Measurements from ENCODE around the gene TBX18. TPM values are rescaled to one million over a fixed set of nuclear protein-coding genes. Genes with fewer than 3 reads are reported as not detected.

The TBX18 gene
- total RNA-seq, 1 donor from 2014 or later: not detected

DNA sequence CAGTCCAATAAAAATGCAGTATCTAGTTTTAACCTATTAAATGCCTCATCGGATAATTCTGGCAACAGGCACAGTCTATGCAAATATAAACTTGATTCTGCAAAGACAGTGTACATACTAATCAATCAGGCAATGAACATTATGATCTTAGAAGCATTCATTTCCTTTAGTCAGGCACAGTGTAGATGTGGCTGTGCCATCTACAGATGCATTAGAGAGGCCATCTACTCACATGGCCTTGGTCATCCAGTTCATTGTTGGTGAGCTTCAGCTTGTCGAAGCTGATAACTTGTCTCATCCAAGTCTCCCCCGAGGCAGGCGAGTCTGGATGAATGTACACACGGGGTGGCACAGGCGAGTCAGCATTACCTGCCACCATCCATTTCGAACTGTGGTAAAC is 7.9 kb downstream of the TBX18 start:
- intact Hi-C loops (cut with micrococcal nuclease): no loop called here
- Mint-ChIP-seq H3K36me3 (ENCODE audit: low read depth) (no peaks in the 10 kb centered on the region), H3K4me3 (no peak overlapping the region), H3K9me3 (no peaks in the 10 kb centered on the region), H3K27me3 (ENCODE audit: insufficient read depth) (peaks cover 10% of the 10 kb centered on the region), H3K4me1 (ENCODE audit: low read depth) (no peaks in the 10 kb centered on the region), H3K27ac (no peak overlapping the region)
- DNase-seq (ENCODE audit: low spot score): no peak

DNA sequence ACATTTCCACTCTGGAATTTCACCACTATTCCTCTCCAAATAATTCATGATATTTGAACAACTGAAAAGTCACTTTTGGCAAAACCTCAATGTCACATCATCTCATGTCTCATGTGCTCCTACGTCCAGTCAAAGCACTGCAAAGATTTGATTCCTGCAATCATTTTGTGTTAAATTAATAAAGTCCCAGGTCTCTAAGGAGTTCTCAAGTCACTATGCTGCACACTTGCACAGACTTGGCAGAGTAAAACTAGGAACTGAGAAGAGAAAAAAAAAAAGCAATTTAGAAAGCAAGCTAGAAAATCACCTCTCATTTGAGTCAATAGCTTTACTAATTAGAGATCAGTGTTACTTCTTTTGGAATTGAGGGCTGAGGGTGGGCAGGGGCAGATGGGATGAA is 11.2 kb downstream of the TBX18 start:
- Mint-ChIP-seq H3K9me3 (no peaks in the 10 kb centered on the region), H3K36me3 (ENCODE audit: low read depth) (no peaks in the 10 kb centered on the region), H3K4me1 (ENCODE audit: low read depth) (no peaks in the 10 kb centered on the region), H3K27ac (no peak overlapping the region), H3K27me3 (ENCODE audit: insufficient read depth) (no peaks in the 10 kb centered on the region), H3K4me3 (no peak overlapping the region)
- intact Hi-C loops (cut with micrococcal nuclease): no loop called here
- DNase-seq (ENCODE audit: low spot score): no peak

DNA sequence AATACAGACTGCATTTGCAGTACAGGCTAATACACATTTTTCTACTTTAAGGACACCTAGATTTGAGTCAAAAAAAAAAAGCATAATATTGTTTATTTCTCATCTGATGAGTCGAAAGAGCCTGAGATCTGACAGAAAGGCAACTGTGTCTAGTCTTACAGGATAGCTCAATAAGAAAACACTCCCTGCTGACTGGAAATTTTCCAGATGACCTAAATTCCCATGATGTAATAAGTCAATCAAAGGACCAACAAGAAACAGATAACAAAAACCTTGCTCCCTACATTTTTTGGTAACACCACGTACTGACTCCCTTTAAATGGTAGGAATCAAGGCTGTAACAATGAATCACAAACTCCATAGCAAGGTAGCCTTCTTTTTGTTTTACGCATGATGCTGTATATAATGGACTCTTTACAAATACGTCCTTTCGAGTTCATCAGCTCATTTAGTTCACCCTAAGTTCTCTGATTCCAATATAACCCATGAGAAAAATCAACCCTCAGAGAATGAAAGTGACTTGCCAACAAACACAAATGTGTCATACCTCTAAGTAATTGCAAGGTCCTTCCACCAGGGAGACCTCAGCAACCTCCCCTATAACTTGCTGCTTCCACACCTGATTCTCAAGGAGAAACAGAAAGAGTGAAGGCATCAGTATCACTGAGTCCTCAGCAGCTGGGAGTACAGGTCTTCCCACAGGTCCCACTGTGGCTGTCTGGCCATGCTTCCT is 12.1 kb downstream of the TBX18 start:
- intact Hi-C loops (cut with micrococcal nuclease): no loop called here

DNA sequence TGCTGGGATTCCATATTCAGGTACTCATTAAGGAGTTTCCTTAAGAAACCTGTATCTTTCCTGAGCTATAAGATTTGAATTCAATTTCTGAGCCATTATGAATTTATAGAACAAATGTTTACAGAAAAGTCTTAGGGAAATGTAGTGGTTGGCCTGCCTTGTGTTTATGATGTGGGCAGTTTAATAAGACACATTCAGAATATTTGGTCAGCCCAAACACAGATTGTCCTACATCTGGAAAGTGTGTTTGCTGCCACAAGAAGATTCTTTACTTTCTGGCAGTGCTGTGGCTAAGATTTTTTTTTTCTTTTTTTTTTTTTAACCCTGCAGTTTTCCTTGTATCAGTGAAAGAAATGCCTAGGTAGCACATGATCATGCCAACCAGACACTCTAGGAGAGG is 15.2 kb downstream of the TBX18 start:
- H3K36me3 Mint-ChIP-seq (ENCODE audit: low read depth): no peaks in the 10 kb centered on the region
- H3K9me3 Mint-ChIP-seq: no peaks in the 10 kb centered on the region
- H3K4me1 Mint-ChIP-seq (ENCODE audit: low read depth): no peaks in the 10 kb centered on the region
- DNase-seq (ENCODE audit: low spot score): no peak
- intact Hi-C loops (cut with micrococcal nuclease): no loop called here
- H3K4me3 Mint-ChIP-seq: no peak overlapping the region
- H3K27ac Mint-ChIP-seq: no peak overlapping the region
- no peaks in the 10 kb centered on the region for H3K27me3 Mint-ChIP-seq (ENCODE audit: insufficient read depth)

More for the DNA sequence above, 12.1 kb downstream of the TBX18 start:
- H3K36me3 Mint-ChIP-seq (ENCODE audit: low read depth): no peaks in the 10 kb centered on the region
- no peak overlapping the region for H3K4me3 Mint-ChIP-seq
- H3K27me3 Mint-ChIP-seq (ENCODE audit: insufficient read depth): no peaks in the 10 kb centered on the region
- no peak overlapping the region for H3K27ac Mint-ChIP-seq
- no peaks in the 10 kb centered on the region for H3K4me1 Mint-ChIP-seq (ENCODE audit: low read depth)
- DNase-seq (ENCODE audit: low spot score): no peak
- H3K9me3 Mint-ChIP-seq: no peaks in the 10 kb centered on the region

DNA sequence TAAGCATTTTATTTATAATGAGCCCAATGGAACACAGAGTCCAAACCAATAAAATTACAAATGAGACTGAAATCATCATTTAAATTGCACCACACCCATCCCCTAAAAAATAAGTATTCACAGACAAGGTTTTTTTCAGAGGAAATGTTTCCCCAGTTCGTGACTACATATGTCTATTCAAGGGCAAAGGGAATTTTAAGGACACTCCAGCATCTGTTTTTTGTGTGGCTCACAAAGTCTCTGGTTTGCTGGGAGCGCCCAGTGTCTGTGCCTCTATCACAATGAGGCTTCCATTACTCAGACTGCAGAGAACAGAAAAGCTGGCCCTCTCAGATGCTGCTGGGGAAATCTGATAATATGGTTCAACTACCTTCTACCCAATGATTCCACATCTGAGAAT is 16.0 kb downstream of the TBX18 start:
- Mint-ChIP-seq H3K36me3 (ENCODE audit: low read depth) (no peaks in the 10 kb centered on the region), H3K9me3 (no peaks in the 10 kb centered on the region), H3K4me1 (ENCODE audit: low read depth) (no peaks in the 10 kb centered on the region), H3K27ac (no peak overlapping the region), H3K27me3 (ENCODE audit: insufficient read depth) (no peaks in the 10 kb centered on the region), H3K4me3 (no peak overlapping the region)
- DNase-seq (ENCODE audit: low spot score): no peak
- intact Hi-C loops (cut with micrococcal nuclease): no loop called here

DNA sequence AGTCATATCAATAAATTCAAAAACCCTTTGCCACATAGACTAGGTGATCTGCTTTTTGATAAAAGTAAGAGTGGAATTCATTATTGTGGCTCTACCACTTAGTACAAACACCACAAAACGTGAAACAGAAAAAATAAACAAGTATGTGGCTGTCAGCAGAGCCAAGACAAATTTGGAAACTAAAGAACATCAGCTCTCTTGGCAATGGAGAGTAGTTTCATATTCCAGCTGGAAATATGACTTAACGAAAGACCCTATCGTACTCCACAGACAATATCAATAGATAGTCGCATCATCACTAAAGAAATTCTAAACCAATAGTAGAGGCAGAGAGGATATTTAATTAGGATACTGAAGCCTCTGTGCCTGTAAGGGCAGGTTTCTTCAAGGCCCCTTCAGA is 20.8 kb downstream of the TBX18 start:
- H3K4me3 Mint-ChIP-seq: no peak overlapping the region
- intact Hi-C loops (cut with micrococcal nuclease): no loop called here
- H3K27ac Mint-ChIP-seq: no peak overlapping the region
- H3K9me3 Mint-ChIP-seq: no peaks in the 10 kb centered on the region
- H3K36me3 Mint-ChIP-seq (ENCODE audit: low read depth): no peaks in the 10 kb centered on the region
- DNase-seq (ENCODE audit: low spot score): no peak
- H3K27me3 Mint-ChIP-seq (ENCODE audit: insufficient read depth): no peaks in the 10 kb centered on the region
- no peaks in the 10 kb centered on the region for H3K4me1 Mint-ChIP-seq (ENCODE audit: low read depth)

DNA sequence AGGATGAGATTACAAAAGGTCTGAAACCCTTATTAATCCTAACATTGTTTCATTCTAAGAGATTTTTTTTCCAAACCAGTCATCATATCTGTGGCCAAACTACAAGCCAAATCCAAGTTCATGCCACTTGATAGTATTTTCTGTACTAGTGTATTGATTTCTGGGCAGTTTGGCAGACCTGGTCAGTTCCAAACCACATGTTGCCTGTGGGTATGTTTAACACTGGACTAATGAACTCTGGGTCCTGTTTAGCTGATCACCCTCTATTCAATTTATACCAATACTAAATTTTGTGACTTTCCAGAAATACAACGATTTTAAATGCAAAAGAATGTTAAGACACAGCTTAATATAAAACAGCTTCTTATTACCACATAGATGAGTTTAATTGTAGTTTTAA is 24.0 kb downstream of the TBX18 start:
- no peak for DNase-seq (ENCODE audit: low spot score)
- no peaks in the 10 kb centered on the region for H3K4me1 Mint-ChIP-seq (ENCODE audit: low read depth)
- H3K27ac Mint-ChIP-seq: no peak overlapping the region
- no peaks in the 10 kb centered on the region for H3K27me3 Mint-ChIP-seq (ENCODE audit: insufficient read depth)
- intact Hi-C loops (cut with micrococcal nuclease): no loop called here
- H3K36me3 Mint-ChIP-seq (ENCODE audit: low read depth): no peaks in the 10 kb centered on the region
- H3K4me3 Mint-ChIP-seq: no peak overlapping the region
- H3K9me3 Mint-ChIP-seq: no peaks in the 10 kb centered on the region

DNA sequence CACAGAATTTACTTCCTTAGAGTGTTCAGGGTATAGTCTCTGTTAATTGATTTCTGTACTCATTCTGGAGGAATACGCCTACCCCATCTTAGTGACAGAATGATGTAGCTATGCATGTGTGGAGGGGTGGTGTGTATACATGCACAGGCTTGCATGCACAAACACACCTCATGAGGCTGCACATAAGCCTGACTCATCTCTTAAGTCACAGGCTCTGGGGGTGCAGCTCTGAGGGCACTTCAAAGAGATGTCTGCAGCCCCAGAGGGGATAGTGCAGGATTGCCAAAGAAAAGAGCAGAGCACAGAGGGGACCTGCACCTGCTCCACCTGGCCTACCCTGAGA is 24.6 kb downstream of the TBX18 start:
- no peak for DNase-seq (ENCODE audit: low spot score)
- no peaks in the 10 kb centered on the region for H3K4me1 Mint-ChIP-seq (ENCODE audit: low read depth)
- H3K36me3 Mint-ChIP-seq (ENCODE audit: low read depth): no peaks in the 10 kb centered on the region
- no peaks in the 10 kb centered on the region for H3K9me3 Mint-ChIP-seq
- intact Hi-C loops (cut with micrococcal nuclease): no loop called here
- no peak overlapping the region for H3K27ac Mint-ChIP-seq
- no peaks in the 10 kb centered on the region for H3K27me3 Mint-ChIP-seq (ENCODE audit: insufficient read depth)
- no peak overlapping the region for H3K4me3 Mint-ChIP-seq

DNA sequence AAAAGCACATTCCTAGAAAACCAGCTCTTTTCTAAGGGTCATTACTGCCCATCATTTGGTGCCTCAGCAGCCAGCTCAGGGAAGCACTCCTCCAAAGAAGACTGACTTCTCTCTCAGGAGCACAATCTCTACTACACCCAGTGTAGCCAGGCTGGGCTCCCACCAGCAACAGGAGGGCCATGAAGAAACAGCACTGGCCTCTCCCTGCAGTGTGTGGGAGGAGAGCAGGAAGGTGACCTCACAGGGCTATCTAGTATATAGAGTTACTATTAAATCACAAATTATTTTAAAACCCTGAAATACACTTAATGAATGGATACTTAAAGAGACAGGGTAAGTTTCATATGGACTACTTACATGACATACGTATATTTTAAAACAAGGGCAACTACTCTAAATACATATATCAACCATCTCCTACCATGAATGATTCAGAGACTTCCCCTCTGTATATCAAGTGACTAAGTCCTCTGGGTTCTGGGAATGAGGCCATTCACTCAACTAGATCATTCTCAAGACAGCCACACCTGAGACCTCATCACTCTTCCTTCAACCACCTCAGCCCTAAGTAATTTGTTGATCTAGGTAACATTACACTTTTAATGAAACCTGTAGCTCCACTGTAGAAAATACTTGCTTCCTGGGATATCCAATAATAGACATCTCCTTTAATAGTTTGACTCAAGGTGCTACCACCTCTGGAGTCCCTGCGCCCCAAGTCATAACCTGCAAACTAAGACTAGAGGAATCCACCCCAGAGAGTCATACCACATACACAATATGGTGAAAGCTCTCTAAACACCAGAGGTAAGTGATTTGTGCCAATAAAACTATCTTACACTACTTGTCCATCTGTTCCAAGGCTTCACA is 25.2 kb downstream of the TBX18 start:
- Mint-ChIP-seq H3K27ac (no peak overlapping the region), H3K4me1 (ENCODE audit: low read depth) (no peaks in the 10 kb centered on the region), H3K9me3 (no peaks in the 10 kb centered on the region), H3K4me3 (no peak overlapping the region), H3K36me3 (ENCODE audit: low read depth) (no peaks in the 10 kb centered on the region), H3K27me3 (ENCODE audit: insufficient read depth) (no peaks in the 10 kb centered on the region)
- intact Hi-C loops (cut with micrococcal nuclease): no loop called here
- no peak for DNase-seq (ENCODE audit: low spot score)

DNA sequence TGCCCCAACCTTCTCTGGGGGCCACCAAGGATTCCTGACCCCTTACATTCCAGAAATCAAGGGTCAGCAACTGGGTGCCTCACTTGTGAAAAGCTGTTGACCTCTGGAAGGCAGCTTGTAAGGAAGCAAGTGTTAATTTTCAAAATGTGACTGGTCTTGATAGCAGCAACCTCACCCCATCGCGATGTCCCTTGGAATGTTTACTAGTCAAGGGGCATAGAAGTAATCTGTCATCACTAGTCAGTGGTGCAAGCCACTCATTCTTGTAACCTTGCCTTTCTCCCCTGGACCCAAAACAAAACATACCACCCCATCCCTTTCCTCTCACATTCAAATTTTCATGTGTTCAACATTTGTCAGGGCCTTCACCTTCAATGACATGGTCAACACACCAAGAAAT is 30.5 kb downstream of the TBX18 start:
- Mint-ChIP-seq H3K9me3 (no peaks in the 10 kb centered on the region), H3K27me3 (ENCODE audit: insufficient read depth) (no peaks in the 10 kb centered on the region), H3K27ac (no peak overlapping the region), H3K4me3 (no peak overlapping the region), H3K36me3 (ENCODE audit: low read depth) (no peaks in the 10 kb centered on the region), H3K4me1 (ENCODE audit: low read depth) (no peaks in the 10 kb centered on the region)
- DNase-seq (ENCODE audit: low spot score): no peak
- intact Hi-C loops (cut with micrococcal nuclease): no loop called here

DNA sequence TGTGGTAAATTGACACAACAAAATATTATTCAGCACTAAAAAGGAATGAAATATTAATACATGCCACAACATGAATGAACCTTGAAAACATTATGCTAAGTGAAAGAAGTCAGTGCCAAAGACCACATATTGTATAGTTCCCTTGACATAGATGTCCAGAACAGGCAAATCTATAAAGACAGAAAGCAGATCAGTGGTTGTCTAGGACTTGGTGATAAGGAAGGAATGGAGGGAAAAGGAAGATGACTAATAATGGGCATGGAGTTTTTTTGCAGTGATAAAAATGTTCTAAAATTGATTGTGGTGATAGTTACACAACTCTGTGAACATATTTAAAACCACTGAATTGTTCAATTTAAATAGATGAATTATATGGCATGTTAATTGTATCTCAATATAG is 32.5 kb downstream of the TBX18 start:
- Mint-ChIP-seq H3K36me3 (ENCODE audit: low read depth) (no peaks in the 10 kb centered on the region), H3K9me3 (no peaks in the 10 kb centered on the region), H3K27me3 (ENCODE audit: insufficient read depth) (no peaks in the 10 kb centered on the region), H3K27ac (no peak overlapping the region), H3K4me1 (ENCODE audit: low read depth) (no peaks in the 10 kb centered on the region), H3K4me3 (no peak overlapping the region)
- intact Hi-C loops (cut with micrococcal nuclease): no loop called here
- DNase-seq (ENCODE audit: low spot score): no peak

DNA sequence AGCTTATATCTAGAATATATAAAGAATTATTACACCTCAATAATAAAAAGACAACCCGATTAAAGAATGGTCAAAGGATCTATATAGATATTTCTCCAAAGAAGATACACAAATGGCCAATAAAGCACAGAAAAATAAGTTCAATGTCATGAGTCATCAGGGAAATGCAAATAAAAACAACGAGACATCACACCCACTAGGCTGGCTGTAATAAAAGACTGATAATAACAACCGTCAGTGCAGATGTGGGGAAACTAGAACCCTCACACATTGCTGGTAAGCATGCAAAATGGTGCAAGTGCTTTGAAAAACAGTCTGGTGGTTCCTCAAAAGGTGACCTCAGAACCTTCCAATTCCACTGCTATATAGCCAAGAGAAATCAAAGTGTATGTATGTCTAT is 33.0 kb downstream of the TBX18 start:
- H3K4me1 Mint-ChIP-seq (ENCODE audit: low read depth): no peaks in the 10 kb centered on the region
- no peak overlapping the region for H3K27ac Mint-ChIP-seq
- no peak overlapping the region for H3K4me3 Mint-ChIP-seq
- H3K9me3 Mint-ChIP-seq: no peaks in the 10 kb centered on the region
- H3K36me3 Mint-ChIP-seq (ENCODE audit: low read depth): no peaks in the 10 kb centered on the region
- intact Hi-C loops (cut with micrococcal nuclease): no loop called here
- no peaks in the 10 kb centered on the region for H3K27me3 Mint-ChIP-seq (ENCODE audit: insufficient read depth)
- no peak for DNase-seq (ENCODE audit: low spot score)

DNA sequence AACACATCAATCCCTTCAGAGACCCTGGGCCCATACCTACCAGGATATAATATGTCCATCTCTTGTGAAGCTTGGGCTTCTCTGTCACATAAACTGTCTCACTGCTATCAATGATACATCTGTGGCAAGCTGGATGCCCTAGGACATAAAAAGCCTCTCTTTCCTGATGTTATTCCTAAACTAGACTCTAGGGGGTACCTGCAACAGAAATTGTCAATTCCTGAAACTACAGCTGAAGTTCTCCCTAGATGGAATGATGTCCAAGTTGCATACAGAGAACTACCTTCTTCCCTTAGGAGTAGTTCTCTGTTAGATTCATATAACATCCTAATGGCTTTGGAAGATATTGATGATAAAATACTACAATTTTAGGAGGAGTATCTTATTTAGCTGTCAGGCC is 35.8 kb downstream of the TBX18 start:
- DNase-seq (ENCODE audit: low spot score): no peak
- no peaks in the 10 kb centered on the region for H3K27me3 Mint-ChIP-seq (ENCODE audit: insufficient read depth)
- no peaks in the 10 kb centered on the region for H3K4me1 Mint-ChIP-seq (ENCODE audit: low read depth)
- intact Hi-C loops (cut with micrococcal nuclease): no loop called here
- no peak overlapping the region for H3K27ac Mint-ChIP-seq
- H3K4me3 Mint-ChIP-seq: no peak overlapping the region
- no peaks in the 10 kb centered on the region for H3K9me3 Mint-ChIP-seq
- H3K36me3 Mint-ChIP-seq (ENCODE audit: low read depth): no peaks in the 10 kb centered on the region
